K562 (cell line): ENCODE data around the gene SLC7A5. TPM values are rescaled to one million over a fixed set of nuclear protein-coding genes. Genes with fewer than 3 reads are reported as not detected.

ENCODE experiments used
- BRD4 ChIP-seq: fragments of 200-600 bp; sonication (generic); IDR thresholded peaks from 2 replicates; pipeline ENCODE4 v1.6.1; 2017; ENCODE audit warnings: inconsistent platforms
- CAMTA2 ChIP-seq: fragments of 250-450 bp; sonication (Bioruptor Pico); conservative IDR thresholded peaks from 2 replicates; pipeline ENCODE4 v1.5.1; 2022
- CHD4 ChIP-seq: fragments of 200-600 bp; sonication (generic); IDR thresholded peaks from 3 replicates; pipeline ENCODE4 v1.6.1; 2012; ENCODE audit warnings: low read depth, mild to moderate bottlenecking, mixed read lengths, low read length, inconsistent platforms; ENCODE audit not compliant: insufficient read depth, insufficient replicate concordance, poor library complexity, severe bottlenecking
- GTF2E2 ChIP-seq: fragments of 200-800 bp; sonication (Bioruptor generic); IDR thresholded peaks from 2 replicates; pipeline ENCODE4 v1.6.1; 2016; ENCODE audit warnings: missing genetic modification characterization, missing compliant biosample characterization
- JUN ChIP-seq, 2 experiments: sonication (generic) in 1 of 2; formaldehyde crosslinking in 1 of 2; IDR thresholded peaks; 2 replicates each; pipeline versions ENCODE4 v1.6.1 to v1.8.0; 2012 to 2022; ENCODE audit warnings: borderline replicate concordance in 2 of 2, mild to moderate bottlenecking in 2 of 2, improper control_type of control experiment in 1 of 2, low read depth in 1 of 2, low read length in 1 of 2, missing genetic modification reagents in 1 of 2
- MITF ChIP-seq: IDR thresholded peaks from 2 replicates; pipeline ENCODE4 v1.6.1; 2014; ENCODE audit warnings: antibody characterized with exemption
- NCOR1 ChIP-seq: fragments of 450-650 bp; IDR thresholded peaks from 2 replicates; pipeline ENCODE4 v1.6.1; 2016; ENCODE audit warnings: mild to moderate bottlenecking, moderate library complexity
- NKRF ChIP-seq: fragments of 450-650 bp; IDR thresholded peaks from 2 replicates; pipeline ENCODE4 v1.6.1; 2016; ENCODE audit warnings: borderline replicate concordance
- PHF21A ChIP-seq: fragments of 450-650 bp; IDR thresholded peaks from 2 replicates; pipeline ENCODE4 v1.6.1; 2017; ENCODE audit warnings: low read depth, borderline replicate concordance
- POLR2AphosphoS2 ChIP-seq: IDR thresholded peaks from 2 replicates; pipeline ENCODE4 v1.6.1; 2012; ENCODE audit warnings: low read length, improper control_type of control experiment
- POLR3G ChIP-seq: IDR thresholded peaks from 2 replicates; pipeline ENCODE4 v1.6.1; 2011; ENCODE audit not compliant: insufficient read length, insufficient replicate concordance; ENCODE audit errors: extremely low read depth
- RAD51 ChIP-seq: fragments of 450-650 bp; IDR thresholded peaks from 2 replicates; pipeline ENCODE4 v1.7.1; 2016; ENCODE audit warnings: low read depth, mild to moderate bottlenecking, borderline replicate concordance
- RBM14 ChIP-seq: fragments of 200-400 bp; formaldehyde crosslinking; IDR thresholded peaks from 2 replicates; pipeline ENCODE4 v1.6.1; 2018; ENCODE audit warnings: low read depth, mild to moderate bottlenecking, low read length, moderate library complexity, borderline replicate concordance; ENCODE audit not compliant: insufficient read depth
- ZBTB17 ChIP-seq: fragments of 450-650 bp; formaldehyde crosslinking; IDR thresholded peaks from 2 replicates; pipeline ENCODE4 v1.4.0; 2020; ENCODE audit warnings: mild to moderate bottlenecking
- ZFP36 ChIP-seq: fragments of 150-350 bp; IDR thresholded peaks from 2 replicates; pipeline ENCODE4 v1.6.1; 2018; ENCODE audit warnings: low read length, low read depth; ENCODE audit not compliant: partially characterized antibody
- ZNF3 ChIP-seq: fragments of 250-450 bp; sonication (Bioruptor Pico); IDR thresholded peaks from 2 replicates; pipeline ENCODE4 v1.5.0; 2021; ENCODE audit warnings: mild to moderate bottlenecking, moderate library complexity
- ZNF324 ChIP-seq: fragments of 250-450 bp; sonication (Bioruptor Pico); IDR thresholded peaks from 2 replicates; pipeline ENCODE4 v1.4.0; 2020; ENCODE audit warnings: mild to moderate bottlenecking
- ZNF75A ChIP-seq: fragments of 450-650 bp; formaldehyde crosslinking; IDR thresholded peaks from 2 replicates; pipeline ENCODE4 v1.4.0; 2020; ENCODE audit warnings: mild to moderate bottlenecking
- polyA plus RNA-seq, 8 experiments: library from polyadenylated mRNA; depleted of rRNA in 4 of 8; stranded (reverse) in 5 of 8; unstranded in 3 of 8; fragments of >200 nt; fragmentation: Nextera tagmentation in 2 of 8; fragmentation: Illumina TruSeq in 1 of 8; extraction: Ambion mirVana in 2 of 8; extraction: Trizol in 1 of 8; gene quantifications; 2 replicates each; pipeline versions ENCODE4 v1.2.1 to v1.2.3, GENCODE V29; 2011 to 2014; ENCODE audit warnings: inconsistent platforms in 1 of 8, missing spikeins in 1 of 8
- total RNA-seq, 7 experiments: library from RNA; depleted of rRNA in 6 of 7; stranded (reverse); fragments of >200 nt in 6 of 7; fragmentation: Illumina TruSeq in 2 of 7; extraction: Trizol in 2 of 7; gene quantifications; 2 replicates each; pipeline versions ENCODE4 v1.2.1 to v1.2.3, GENCODE V29; 2011 to 2021; ENCODE audit warnings: low replicate concordance in 1 of 7
- TF ChIP-seq, protein P1 (sequence below), 2 experiments: fragments of 150-350 bp in 1 of 2; IDR thresholded peaks; 2 replicates each; pipeline ENCODE4 v1.6.1; 2012 to 2016; ENCODE audit warnings: low read depth in 2 of 2, low read length in 2 of 2, mild to moderate bottlenecking in 1 of 2, moderate library complexity in 1 of 2
- TF ChIP-seq, protein P2 (sequence below): fragments of 250-450 bp; sonication (Bioruptor Pico); IDR thresholded peaks from 2 replicates; pipeline ENCODE4 v1.9.0; 2021; ENCODE audit warnings: mild to moderate bottlenecking

Gene SLC7A5
- total and polyA plus RNA-seq, 9 of the 15 experiments (the other 6 are each of a cell fraction or from before 2014, with no cell fraction given), result 1.9 to 220 (median 18.6) TPM

GRCh38 chr16:87806641-87807546, 62.4 kb downstream of the SLC7A5 start (continued):
- TF ChIP-seq ZNF75A (CRISPR knock-in tag), result no peak
- no peak for TF ChIP-seq POLR3G
- no peak for TF ChIP-seq POLR2AphosphoS2
- no peak for TF ChIP-seq CAMTA2 (CRISPR knock-in tag)
- no peak for TF ChIP-seq RBM14
- TF ChIP-seq, protein P1, sequence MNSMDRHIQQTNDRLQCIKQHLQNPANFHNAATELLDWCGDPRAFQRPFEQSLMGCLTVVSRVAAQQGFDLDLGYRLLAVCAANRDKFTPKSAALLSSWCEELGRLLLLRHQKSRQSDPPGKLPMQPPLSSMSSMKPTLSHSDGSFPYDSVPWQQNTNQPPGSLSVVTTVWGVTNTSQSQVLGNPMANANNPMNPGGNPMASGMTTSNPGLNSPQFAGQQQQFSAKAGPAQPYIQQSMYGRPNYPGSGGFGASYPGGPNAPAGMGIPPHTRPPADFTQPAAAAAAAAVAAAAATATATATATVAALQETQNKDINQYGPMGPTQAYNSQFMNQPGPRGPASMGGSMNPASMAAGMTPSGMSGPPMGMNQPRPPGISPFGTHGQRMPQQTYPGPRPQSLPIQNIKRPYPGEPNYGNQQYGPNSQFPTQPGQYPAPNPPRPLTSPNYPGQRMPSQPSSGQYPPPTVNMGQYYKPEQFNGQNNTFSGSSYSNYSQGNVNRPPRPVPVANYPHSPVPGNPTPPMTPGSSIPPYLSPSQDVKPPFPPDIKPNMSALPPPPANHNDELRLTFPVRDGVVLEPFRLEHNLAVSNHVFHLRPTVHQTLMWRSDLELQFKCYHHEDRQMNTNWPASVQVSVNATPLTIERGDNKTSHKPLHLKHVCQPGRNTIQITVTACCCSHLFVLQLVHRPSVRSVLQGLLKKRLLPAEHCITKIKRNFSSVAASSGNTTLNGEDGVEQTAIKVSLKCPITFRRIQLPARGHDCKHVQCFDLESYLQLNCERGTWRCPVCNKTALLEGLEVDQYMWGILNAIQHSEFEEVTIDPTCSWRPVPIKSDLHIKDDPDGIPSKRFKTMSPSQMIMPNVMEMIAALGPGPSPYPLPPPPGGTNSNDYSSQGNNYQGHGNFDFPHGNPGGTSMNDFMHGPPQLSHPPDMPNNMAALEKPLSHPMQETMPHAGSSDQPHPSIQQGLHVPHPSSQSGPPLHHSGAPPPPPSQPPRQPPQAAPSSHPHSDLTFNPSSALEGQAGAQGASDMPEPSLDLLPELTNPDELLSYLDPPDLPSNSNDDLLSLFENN (IDR thresholded peaks at IDR 0.05; ENCODE audit: low read depth in 2 of 2, low read length in 2 of 2), result peak in 1 of 2 experiments; percentile 50; a peak in 1 of 4 replicates
- TF ChIP-seq GTF2E2 (tag), result no peak
- no peak for TF ChIP-seq MITF
- TF ChIP-seq NKRF, result no peak
- TF ChIP-seq JUN (IDR thresholded peaks at IDR 0.05; ENCODE audit: borderline replicate concordance, low read depth, low read length), result peak; percentile 38; the same call in 1 of the 2 replicates
- 0 out of 2 replicates have a peak, but pooled peaks have one; percentile 30 for TF ChIP-seq JUN (CRISPR knock-in tag; IDR thresholded peaks at IDR 0.05; ENCODE audit: borderline replicate concordance)
- TF ChIP-seq ZFP36, result peak; percentile 23
- TF ChIP-seq PHF21A, result no peak
- TF ChIP-seq, protein P2, sequence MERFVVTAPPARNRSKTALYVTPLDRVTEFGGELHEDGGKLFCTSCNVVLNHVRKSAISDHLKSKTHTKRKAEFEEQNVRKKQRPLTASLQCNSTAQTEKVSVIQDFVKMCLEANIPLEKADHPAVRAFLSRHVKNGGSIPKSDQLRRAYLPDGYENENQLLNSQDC (CRISPR knock-in tag), result no peak
- TF ChIP-seq CHD4, result peak; percentile 7
- TF ChIP-seq ZBTB17, result peak; percentile 60; the same call in 1 of the 2 replicates
- no peak for TF ChIP-seq NCOR1
- TF ChIP-seq ZNF3 (CRISPR knock-in tag), result no peak
- peak; percentile 32; the same call in 1 of the 2 replicates for TF ChIP-seq BRD4
- TF ChIP-seq ZNF324, result no peak
- no peak for TF ChIP-seq RAD51
